ENCODE data around the gene EFS.

DNA sequence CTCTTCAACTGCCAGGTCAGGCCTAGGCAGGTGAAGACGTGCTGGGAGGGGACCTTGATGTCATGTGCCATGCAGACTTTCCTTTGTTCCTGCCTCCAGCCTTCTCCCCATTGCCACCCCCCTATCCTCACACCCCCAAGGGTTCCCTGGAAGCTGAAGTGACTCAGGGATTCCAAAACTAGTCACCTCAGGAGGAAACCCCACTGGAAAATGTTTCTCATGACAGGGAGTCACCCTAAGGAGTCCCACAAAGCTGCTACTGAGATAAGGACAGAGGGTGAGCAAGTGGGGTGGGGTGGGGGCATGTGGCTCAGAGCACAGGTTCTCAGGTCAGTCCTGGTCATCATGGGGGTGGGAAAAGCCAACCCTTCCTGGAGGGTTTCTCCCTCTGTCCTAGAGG is 5.2 kb upstream of the EFS start:
- TF ChIP-seq, protein P1, sequence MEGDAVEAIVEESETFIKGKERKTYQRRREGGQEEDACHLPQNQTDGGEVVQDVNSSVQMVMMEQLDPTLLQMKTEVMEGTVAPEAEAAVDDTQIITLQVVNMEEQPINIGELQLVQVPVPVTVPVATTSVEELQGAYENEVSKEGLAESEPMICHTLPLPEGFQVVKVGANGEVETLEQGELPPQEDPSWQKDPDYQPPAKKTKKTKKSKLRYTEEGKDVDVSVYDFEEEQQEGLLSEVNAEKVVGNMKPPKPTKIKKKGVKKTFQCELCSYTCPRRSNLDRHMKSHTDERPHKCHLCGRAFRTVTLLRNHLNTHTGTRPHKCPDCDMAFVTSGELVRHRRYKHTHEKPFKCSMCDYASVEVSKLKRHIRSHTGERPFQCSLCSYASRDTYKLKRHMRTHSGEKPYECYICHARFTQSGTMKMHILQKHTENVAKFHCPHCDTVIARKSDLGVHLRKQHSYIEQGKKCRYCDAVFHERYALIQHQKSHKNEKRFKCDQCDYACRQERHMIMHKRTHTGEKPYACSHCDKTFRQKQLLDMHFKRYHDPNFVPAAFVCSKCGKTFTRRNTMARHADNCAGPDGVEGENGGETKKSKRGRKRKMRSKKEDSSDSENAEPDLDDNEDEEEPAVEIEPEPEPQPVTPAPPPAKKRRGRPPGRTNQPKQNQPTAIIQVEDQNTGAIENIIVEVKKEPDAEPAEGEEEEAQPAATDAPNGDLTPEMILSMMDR (conservative IDR thresholded peaks at IDR 0.05; ENCODE audit: low read depth, low read length), result no peak
- TF ChIP-seq EZH2 (IDR thresholded peaks at IDR 0.05; ENCODE audit: low read length, unreplicated experiment), result no peak
